Ascending aorta (tissue), 2 donors: ENCODE data around the gene TMUB1. TPM values are rescaled to one million over a fixed set of nuclear protein-coding genes. Genes with fewer than 3 reads are reported as not detected.

Experiments used
- DNase-seq, 2 donors: peaks; one replicate each; pipeline ENCODE4 v3.0.0-alpha.2; 2019; ENCODE audit warnings: low spot score in 2 of 2
- H3K27ac ChIP-seq, 2 donors: fragments of 200-600 bp; sonication (generic); one replicate each; pipeline ENCODE4 v1.5.1; 2016 to 2017; ENCODE audit warnings: mild to moderate bottlenecking in 1 of 2
- H3K27me3 ChIP-seq: fragments of 200-600 bp; sonication (generic); one replicate; pipeline ENCODE4 v1.5.1; 2017
- H3K36me3 ChIP-seq, 2 donors: fragments of 200-600 bp; sonication (generic); one replicate each; pipeline ENCODE4 v1.5.1; 2016
- H3K4me1 ChIP-seq, 2 donors: fragments of 200-600 bp; sonication (generic); one replicate each; pipeline ENCODE4 v1.5.1; 2016 to 2017; ENCODE audit warnings: mild to moderate bottlenecking in 1 of 2
- H3K4me3 ChIP-seq, 2 donors: fragments of 200-600 bp; sonication (generic); one replicate each; pipeline ENCODE4 v1.5.1; 2016 to 2017; ENCODE audit warnings: mild to moderate bottlenecking in 1 of 2
- H3K9me3 ChIP-seq, 2 donors: fragments of 200-600 bp; sonication (generic); one replicate each; pipeline ENCODE4 v1.5.1; 2016
- intact Hi-C: fragments of 100-400 bp; cut with DNase I; formaldehyde crosslinking; loops from one replicate; pipeline ENCODE4 v1.15.1; 2023
- total RNA-seq: library from RNA; depleted of rRNA; stranded (reverse); fragments of >200 nt; gene quantifications from one replicate; pipeline ENCODE4 v1.1.0, GENCODE V29; 2016
- TF ChIP-seq, protein P1 (sequence below), 3 experiments: fragments of 200-600 bp in 2 of 3; fragments of 450-650 bp in 1 of 3; sonication (generic) in 2 of 3; IDR thresholded peaks; one replicate each; pipeline ENCODE4 v1.5.1; 2016 to 2019; ENCODE audit warnings: antibody characterized with exemption in 3 of 3, mild to moderate bottlenecking in 1 of 3, moderate library complexity in 1 of 3

The TMUB1 gene
- total RNA-seq, 1 donor from 2014 or later, result 143 TPM

DNA sequence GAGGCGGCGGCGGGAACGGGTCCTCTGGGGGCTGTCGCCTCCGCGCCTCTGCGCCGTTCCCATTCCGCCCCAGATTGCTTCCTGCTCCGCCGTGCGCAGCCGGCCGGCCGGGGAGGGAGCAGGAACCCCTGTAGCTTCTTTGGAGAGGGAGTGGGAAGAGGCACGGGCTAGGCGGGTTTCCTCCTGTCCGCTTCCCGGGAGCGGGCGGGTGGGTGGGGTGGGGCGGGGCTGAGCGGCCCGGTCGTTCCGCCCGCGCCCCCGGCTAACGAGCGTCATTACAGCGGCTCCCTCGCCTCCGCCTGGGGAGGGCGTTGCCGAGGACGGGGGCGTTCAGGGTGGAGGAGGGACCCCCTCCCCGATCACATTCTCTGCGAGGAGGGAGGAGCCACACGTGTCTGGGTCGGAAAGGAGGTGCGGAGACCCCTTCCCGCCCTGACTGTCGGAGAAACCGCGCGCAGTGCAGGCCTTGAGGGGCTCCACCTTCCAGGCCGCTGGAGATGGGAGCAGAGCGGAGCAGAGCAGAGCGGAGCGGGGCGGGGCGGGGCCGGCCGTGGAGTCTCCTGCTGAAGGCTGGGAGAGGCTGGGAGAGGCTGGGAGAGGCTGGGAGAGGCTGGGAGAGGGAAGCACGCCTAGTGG lies 42.7 kb upstream of the TMUB1 start:
- H3K27ac ChIP-seq, result no peak overlapping the region
- H3K9me3 ChIP-seq, result no peaks in the 10 kb centered on the region
- peak overlapping the region; percentile 43 to 68 for H3K4me3 ChIP-seq
- intact Hi-C loops, result loop anchor here (2.0 kb wide), 1 partner anchor 177 kb away; no protein-coding TSS in a partner anchor
- TF ChIP-seq, protein P1, sequence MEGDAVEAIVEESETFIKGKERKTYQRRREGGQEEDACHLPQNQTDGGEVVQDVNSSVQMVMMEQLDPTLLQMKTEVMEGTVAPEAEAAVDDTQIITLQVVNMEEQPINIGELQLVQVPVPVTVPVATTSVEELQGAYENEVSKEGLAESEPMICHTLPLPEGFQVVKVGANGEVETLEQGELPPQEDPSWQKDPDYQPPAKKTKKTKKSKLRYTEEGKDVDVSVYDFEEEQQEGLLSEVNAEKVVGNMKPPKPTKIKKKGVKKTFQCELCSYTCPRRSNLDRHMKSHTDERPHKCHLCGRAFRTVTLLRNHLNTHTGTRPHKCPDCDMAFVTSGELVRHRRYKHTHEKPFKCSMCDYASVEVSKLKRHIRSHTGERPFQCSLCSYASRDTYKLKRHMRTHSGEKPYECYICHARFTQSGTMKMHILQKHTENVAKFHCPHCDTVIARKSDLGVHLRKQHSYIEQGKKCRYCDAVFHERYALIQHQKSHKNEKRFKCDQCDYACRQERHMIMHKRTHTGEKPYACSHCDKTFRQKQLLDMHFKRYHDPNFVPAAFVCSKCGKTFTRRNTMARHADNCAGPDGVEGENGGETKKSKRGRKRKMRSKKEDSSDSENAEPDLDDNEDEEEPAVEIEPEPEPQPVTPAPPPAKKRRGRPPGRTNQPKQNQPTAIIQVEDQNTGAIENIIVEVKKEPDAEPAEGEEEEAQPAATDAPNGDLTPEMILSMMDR (IDR thresholded peaks at IDR 0.05), result no peak
- DNase-seq, result no peak
- H3K4me1 ChIP-seq, result peaks cover 3 to 5% of the 10 kb centered on the region in 2 donors
- peaks cover 26 to 54% of the 10 kb centered on the region in 2 donors for H3K36me3 ChIP-seq
- H3K27me3 ChIP-seq, result no peaks in the 10 kb centered on the region

DNA sequence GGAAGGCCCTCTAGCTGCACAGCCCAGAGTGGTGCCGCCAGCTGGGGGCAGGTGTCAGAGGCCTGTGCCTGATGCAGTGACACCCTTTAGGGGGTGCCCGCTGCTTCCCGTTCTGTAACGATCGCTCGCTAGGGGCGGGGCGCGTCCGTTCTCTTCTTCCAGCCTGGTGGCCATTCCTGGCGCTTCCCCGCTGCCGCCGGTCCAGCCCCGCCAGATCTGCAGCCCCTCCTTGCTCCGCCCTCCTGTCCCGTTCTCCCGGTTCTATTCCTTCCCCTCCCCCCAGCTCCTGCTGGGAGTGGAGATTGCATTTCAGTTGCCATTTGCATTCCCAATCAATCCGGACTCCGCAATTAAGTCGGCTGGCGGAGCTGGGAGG lies 42.2 kb upstream of the TMUB1 start:
- H3K27me3 ChIP-seq, result no peaks in the 10 kb centered on the region
- DNase-seq, result no peak
- no peaks in the 10 kb centered on the region for H3K9me3 ChIP-seq
- H3K4me3 ChIP-seq, result peak overlapping the region; percentile 43 to 68
- TF ChIP-seq, protein P1 (IDR thresholded peaks at IDR 0.05), result no peak
- H3K36me3 ChIP-seq, result peaks cover 31 to 54% of the 10 kb centered on the region in 2 donors
- peaks cover 3 to 5% of the 10 kb centered on the region in 2 donors for H3K4me1 ChIP-seq
- H3K27ac ChIP-seq, result no peak overlapping the region
- intact Hi-C loops, result loop anchor here (2.0 kb wide), 1 partner anchor 177 kb away; no protein-coding TSS in a partner anchor

DNA sequence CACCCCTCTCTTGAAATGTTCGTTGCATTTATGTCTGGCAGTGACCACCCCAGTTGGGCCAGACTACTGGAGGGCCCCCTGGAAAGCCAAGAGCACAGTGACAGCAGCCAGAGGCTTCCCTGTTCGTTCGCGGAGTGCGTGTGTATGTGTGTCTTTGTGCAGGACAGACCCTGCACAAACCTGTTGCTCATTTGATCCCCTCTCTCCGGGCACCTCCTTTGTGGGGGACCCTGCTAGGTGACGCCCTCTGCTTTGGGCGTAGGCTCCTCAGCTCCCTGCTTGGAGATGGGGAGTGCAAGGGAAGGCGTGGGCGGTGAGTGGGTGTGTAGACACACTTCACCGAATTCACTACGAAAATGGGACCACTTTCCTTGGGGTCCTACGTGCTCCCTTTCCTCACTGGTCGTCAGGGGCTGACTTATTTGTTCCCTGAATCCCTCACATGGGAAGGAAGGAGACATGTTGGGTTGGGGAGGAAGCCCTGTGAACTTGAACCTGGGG lies 41.7 kb upstream of the TMUB1 start:
- H3K36me3 ChIP-seq, result peaks cover 31 to 54% of the 10 kb centered on the region in 2 donors
- H3K4me1 ChIP-seq, result peaks cover 3 to 5% of the 10 kb centered on the region in 2 donors
- H3K9me3 ChIP-seq, result no peaks in the 10 kb centered on the region
- DNase-seq, result no peak
- no peak overlapping the region for H3K4me3 ChIP-seq
- H3K27ac ChIP-seq, result no peak overlapping the region
- TF ChIP-seq, protein P1 (IDR thresholded peaks at IDR 0.05), result no peak
- intact Hi-C loops, result loop anchor here (1.0 to 2.0 kb wide), 2 partner anchors 47 to 178 kb away; no protein-coding TSS in a partner anchor
- no peaks in the 10 kb centered on the region for H3K27me3 ChIP-seq

DNA sequence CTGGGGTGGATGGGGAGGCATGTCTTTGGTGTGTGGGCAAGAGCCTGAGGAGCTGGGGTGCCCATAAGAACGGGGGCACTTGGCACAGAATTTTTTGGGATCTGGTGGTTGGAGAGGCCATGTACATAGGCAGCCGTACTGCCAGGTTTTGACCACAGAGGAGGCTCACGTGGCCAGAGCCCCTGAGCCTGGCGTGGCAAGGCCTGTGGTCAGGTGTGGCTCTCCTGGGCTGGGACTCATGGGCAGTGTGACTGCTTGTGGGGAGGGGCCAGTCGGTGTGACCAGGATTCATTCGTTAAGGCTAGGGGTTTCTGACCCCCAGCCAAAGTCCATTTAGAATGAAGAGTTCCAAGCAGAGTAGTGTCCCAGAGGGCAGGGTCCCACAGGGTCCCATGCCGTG lies 41.2 kb upstream of the TMUB1 start:
- peaks cover 3 to 5% of the 10 kb centered on the region in 2 donors for H3K4me1 ChIP-seq
- H3K9me3 ChIP-seq, result no peaks in the 10 kb centered on the region
- H3K36me3 ChIP-seq, result peaks cover 31 to 54% of the 10 kb centered on the region in 2 donors
- TF ChIP-seq, protein P1 (IDR thresholded peaks at IDR 0.05), result no peak
- H3K27ac ChIP-seq, result no peak overlapping the region
- H3K27me3 ChIP-seq, result no peaks in the 10 kb centered on the region
- DNase-seq, result no peak
- intact Hi-C loops, result loop anchor here (1.0 to 2.0 kb wide), 2 partner anchors 48 to 178 kb away; no protein-coding TSS in a partner anchor
- H3K4me3 ChIP-seq, result no peak overlapping the region

DNA sequence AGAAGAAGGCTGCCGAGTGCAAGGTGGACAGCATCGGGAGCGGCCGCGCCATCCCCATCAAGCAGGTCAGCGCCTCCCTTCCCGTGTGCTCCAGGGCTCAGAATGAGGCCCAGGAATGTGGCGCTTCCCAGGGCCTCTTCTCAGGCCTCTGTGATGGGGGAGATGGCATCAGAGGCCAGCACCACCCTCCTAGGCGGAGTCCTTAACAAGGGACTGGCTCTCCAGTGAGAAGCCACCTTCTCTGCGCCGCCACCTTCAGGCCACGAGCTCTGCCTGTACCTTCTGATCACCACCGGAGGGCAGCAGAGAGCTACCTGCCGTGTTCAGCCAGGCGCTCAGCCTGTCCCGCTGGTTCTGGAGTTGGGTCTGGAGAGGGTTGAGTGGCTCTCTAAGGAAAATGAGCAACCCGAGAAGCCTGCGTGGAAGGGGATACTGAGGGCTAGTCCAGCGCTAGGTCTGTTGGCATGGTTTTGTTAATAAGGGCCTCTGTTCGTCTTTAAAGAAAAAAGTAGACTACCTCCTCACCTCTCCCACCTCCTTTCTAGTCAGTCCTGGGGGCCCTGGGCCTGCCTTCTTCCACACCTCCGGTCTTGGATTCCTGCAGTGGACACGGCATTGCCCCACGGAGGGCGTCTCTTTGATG lies 40.6 kb upstream of the TMUB1 start:
- Histone ChIP-seq H3K36me3 (peaks cover 31 to 54% of the 10 kb centered on the region in 2 donors), H3K27me3 (no peaks in the 10 kb centered on the region), H3K27ac (no peak overlapping the region), H3K4me3 (no peak overlapping the region), H3K4me1 (peaks cover 3 to 5% of the 10 kb centered on the region in 2 donors), H3K9me3 (no peaks in the 10 kb centered on the region)
- peak; percentile 22 to 88 for DNase-seq
- TF ChIP-seq, protein P1 (IDR thresholded peaks at IDR 0.05), result peak; percentile 89 to 98 (median 98)
- intact Hi-C loops, result loop anchor here (1.0 to 2.0 kb wide), 2 partner anchors 48 to 179 kb away; no protein-coding TSS in a partner anchor
